ENCODE measurements around the gene TP53TG5. TPM values are rescaled to one million over a fixed set of nuclear protein-coding genes. Genes with fewer than 3 reads are reported as not detected.
"Not testable (repeated sequence)": the region's sequence is repeated elsewhere in the genome, so short reads cannot be mapped to it uniquely, and the experiment has no call there.

The TP53TG5 gene
- total RNA-seq, 1 experiment from 2014 or later, result not detected

- no peaks in the 10 kb centered on the region for H3K36me3 ChIP-seq (ENCODE audit: low read depth, low read length)
- ChIA-PET CTCF (interaction anchor here (0.9 kb wide), 1 partner anchor 32 kb away, joined by 3 read pairs; no protein-coding TSS in a partner anchor), POLR2A (ENCODE audit: unreplicated experiment) (no interaction called here)
- intact Hi-C loops (cut with micrococcal nuclease), result no loop called here
- no peak overlapping the region for H2AFZ ChIP-seq (ENCODE audit: low read length)
- BruUV-seq (replicated peaks), result no TSS peak
- no peak overlapping the region for H3K27ac ChIP-seq (ENCODE audit: low read length)
- TF ChIP-seq CTCF (conservative IDR thresholded peaks at IDR 0.05; ENCODE audit: low read depth, low read length) (no peak), EZH2phosphoT487 (IDR thresholded peaks at IDR 0.05; ENCODE audit: borderline replicate concordance, low read length) (no peak), EZH2 (IDR thresholded peaks at IDR 0.05; ENCODE audit: low read length, unreplicated experiment) (no peak)
- no peaks in the 10 kb centered on the region for H3K9me3 ChIP-seq (ENCODE audit: low read length)
- H3K4me2 ChIP-seq (ENCODE audit: low read length), result peak overlapping the region; percentile 49
- H3K9me2 ChIP-seq (replicated peaks; ENCODE audit: low read length), result no peaks in the 10 kb centered on the region
- H3K4me1 ChIP-seq (ENCODE audit: insufficient read depth, low read length), result peaks cover 37% of the 10 kb centered on the region
- ATAC-seq, result no peak
- no peaks in the 10 kb centered on the region for H3K79me2 ChIP-seq (ENCODE audit: low read length)
- no peak for DNase-seq
- H3K9ac ChIP-seq (ENCODE audit: low read length), result no peak overlapping the region
- no peak overlapping the region for H3K4me3 ChIP-seq (ENCODE audit: low read length)
- no peaks in the 10 kb centered on the region for H4K20me1 ChIP-seq (ENCODE audit: low read length)
- H3F3A ChIP-seq (ENCODE audit: low read length, unreplicated experiment), result peaks cover 6% of the 10 kb centered on the region
- H3K27me3 ChIP-seq (ENCODE audit: low read length), result no peaks in the 10 kb centered on the region
Observed at GRCh38 chr20:45354423-45355208, 23.5 kb downstream of the TP53TG5 start.

GRCh38 chr20:45353746-45354145, 24.4 kb downstream of the TP53TG5 start:
- ATAC-seq (no peak), DNase-seq (no peak)
- Histone ChIP-seq H2AFZ (ENCODE audit: low read length) (no peak overlapping the region), H3K4me2 (ENCODE audit: low read length) (no peak overlapping the region), H3K36me3 (ENCODE audit: low read depth, low read length) (no peaks in the 10 kb centered on the region), H3K27ac (ENCODE audit: low read length) (no peak overlapping the region), H3K27me3 (ENCODE audit: low read length) (no peaks in the 10 kb centered on the region), H4K20me1 (ENCODE audit: low read length) (no peaks in the 10 kb centered on the region), H3K9ac (ENCODE audit: low read length) (no peak overlapping the region), H3K9me3 (ENCODE audit: low read length) (no peaks in the 10 kb centered on the region), H3K9me2 (replicated peaks; ENCODE audit: low read length) (no peaks in the 10 kb centered on the region), H3K79me2 (ENCODE audit: low read length) (no peaks in the 10 kb centered on the region), H3K4me1 (ENCODE audit: insufficient read depth, low read length) (peaks cover 32% of the 10 kb centered on the region), H3F3A (ENCODE audit: low read length, unreplicated experiment) (peaks cover 6% of the 10 kb centered on the region), H3K4me3 (ENCODE audit: low read length) (no peak overlapping the region)
- intact Hi-C loops (cut with micrococcal nuclease), result no loop called here
- TF ChIP-seq CTCF (conservative IDR thresholded peaks at IDR 0.05; ENCODE audit: low read depth, low read length) (no peak), EZH2phosphoT487 (IDR thresholded peaks at IDR 0.05; ENCODE audit: borderline replicate concordance, low read length) (no peak), EZH2 (IDR thresholded peaks at IDR 0.05; ENCODE audit: low read length, unreplicated experiment) (no peak)
- no TSS peak for BruUV-seq (replicated peaks)
- POLR2A ChIA-PET (ENCODE audit: unreplicated experiment), result no interaction called here
- CTCF ChIA-PET, result interaction anchor here (0.9 kb wide), 1 partner anchor 111 kb away, joined by 4 read pairs; no protein-coding TSS in a partner anchor

- no TSS peak for BruUV-seq (replicated peaks)
- Histone ChIP-seq H3K36me3 (ENCODE audit: low read depth, low read length) (no peaks in the 10 kb centered on the region), H3K9ac (ENCODE audit: low read length) (no peak overlapping the region), H3K27me3 (ENCODE audit: low read length) (no peaks in the 10 kb centered on the region), H3K4me3 (ENCODE audit: low read length) (no peak overlapping the region), H3F3A (ENCODE audit: low read length, unreplicated experiment) (peaks cover 6% of the 10 kb centered on the region), H3K27ac (ENCODE audit: low read length) (no peak overlapping the region), H3K4me2 (ENCODE audit: low read length) (no peak overlapping the region), H3K79me2 (ENCODE audit: low read length) (peaks cover 5% of the 10 kb centered on the region), H3K9me3 (ENCODE audit: low read length) (no peaks in the 10 kb centered on the region), H2AFZ (ENCODE audit: low read length) (no peak overlapping the region), H3K4me1 (ENCODE audit: insufficient read depth, low read length) (peaks cover 26% of the 10 kb centered on the region), H4K20me1 (ENCODE audit: low read length) (peaks cover 3% of the 10 kb centered on the region), H3K9me2 (replicated peaks; ENCODE audit: low read length) (no peaks in the 10 kb centered on the region)
- TF ChIP-seq EZH2 (IDR thresholded peaks at IDR 0.05; ENCODE audit: low read length, unreplicated experiment) (no peak), CTCF (conservative IDR thresholded peaks at IDR 0.05; ENCODE audit: low read depth, low read length) (no peak), EZH2phosphoT487 (IDR thresholded peaks at IDR 0.05; ENCODE audit: borderline replicate concordance, low read length) (no peak)
- DNase-seq (no peak), ATAC-seq (no peak)
- ChIA-PET CTCF (interaction anchor here (0.9 to 1.2 kb wide), 3 partner anchors 10 to 34 kb away, joined by 4 read pairs; no protein-coding TSS in a partner anchor), POLR2A (ENCODE audit: unreplicated experiment) (interaction anchor here (0.7 kb wide), 3 partner anchors 8 to 31 kb away, joined by 3 to 7 read pairs (median 3); no protein-coding TSS in a partner anchor)
- intact Hi-C loops (cut with micrococcal nuclease), result no loop called here
Observed at GRCh38 chr20:45352729-45353128, 25.4 kb downstream of the TP53TG5 start.

GRCh38 chr20:45350795-45351194, 27.3 kb downstream of the TP53TG5 start:
- CTCF ChIA-PET; H2AFZ ChIP-seq (ENCODE audit: low read length); H3K27me3 ChIP-seq (ENCODE audit: low read length); H3K9me3 ChIP-seq (ENCODE audit: low read length); ATAC-seq; H3K27ac ChIP-seq (ENCODE audit: low read length); H3K9ac ChIP-seq (ENCODE audit: low read length); intact Hi-C loops (cut with micrococcal nuclease); H3K9me2 ChIP-seq (replicated peaks; ENCODE audit: low read length); H3K4me2 ChIP-seq (ENCODE audit: low read length); BruUV-seq (replicated peaks); H3K4me3 ChIP-seq (ENCODE audit: low read length); H3K36me3 ChIP-seq (ENCODE audit: low read depth, low read length); POLR2A ChIA-PET (ENCODE audit: unreplicated experiment); DNase-seq: not testable (repeated sequence)
- Histone ChIP-seq H3K4me1 (ENCODE audit: insufficient read depth, low read length) (peaks cover 32% of the 10 kb centered on the region), H4K20me1 (ENCODE audit: low read length) (peaks cover 22% of the 10 kb centered on the region), H3F3A (ENCODE audit: low read length, unreplicated experiment) (peaks cover 20% of the 10 kb centered on the region), H3K79me2 (ENCODE audit: low read length) (peaks cover 24% of the 10 kb centered on the region)
